Eye (tissue), 1 donor: ENCODE measurements around the gene EVI5L.

Experiments used
- DNase-seq: peaks from one replicate; pipeline ENCODE4 v3.0.0-alpha.2; 2015

Gene EVI5L

DNA sequence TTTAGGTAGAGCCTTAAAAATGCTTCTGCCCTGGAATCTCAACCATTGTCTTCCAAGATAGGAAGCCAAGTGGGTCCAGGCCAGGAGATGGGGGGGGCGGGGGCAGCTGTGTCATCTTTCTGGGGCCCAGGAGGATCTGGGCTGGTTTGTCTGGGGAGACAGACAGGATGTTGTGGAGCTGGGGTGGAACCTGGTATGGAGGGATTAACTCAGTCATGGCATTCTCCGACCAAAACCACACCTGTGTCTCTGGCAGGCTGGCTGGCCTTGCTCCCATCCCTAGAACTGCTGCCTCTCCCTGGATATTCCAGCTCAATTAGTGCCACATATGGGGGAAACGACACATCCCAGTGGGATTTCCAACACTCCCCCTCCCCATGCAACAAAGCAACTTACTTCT lies 70.9 kb downstream of the EVI5L start:
- no peak for DNase-seq

DNA sequence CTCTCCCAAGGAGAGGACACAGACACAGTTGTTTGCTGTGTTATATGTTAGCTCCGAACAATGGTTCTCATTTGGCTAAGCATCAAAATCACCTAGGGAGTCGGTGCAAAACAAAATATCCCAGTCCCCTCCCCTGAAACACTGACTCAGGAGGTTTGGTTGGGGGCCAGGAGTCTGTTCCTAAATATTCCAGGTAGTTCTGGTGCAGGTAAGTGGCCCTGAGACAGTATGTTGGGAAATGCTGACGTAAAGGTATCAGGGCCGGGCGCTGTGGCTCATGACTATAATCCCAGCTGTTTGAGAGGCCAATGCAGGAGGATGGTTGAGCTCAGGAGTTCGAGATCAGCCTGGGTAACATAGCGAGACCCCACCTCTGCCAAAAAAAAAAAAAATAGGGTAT lies 71.3 kb downstream of the EVI5L start:
- no peak for DNase-seq

- no peak for DNase-seq
These were observed 72.8 kb downstream of the EVI5L start for GRCh38 chr19:7902796-7903243.

DNA sequence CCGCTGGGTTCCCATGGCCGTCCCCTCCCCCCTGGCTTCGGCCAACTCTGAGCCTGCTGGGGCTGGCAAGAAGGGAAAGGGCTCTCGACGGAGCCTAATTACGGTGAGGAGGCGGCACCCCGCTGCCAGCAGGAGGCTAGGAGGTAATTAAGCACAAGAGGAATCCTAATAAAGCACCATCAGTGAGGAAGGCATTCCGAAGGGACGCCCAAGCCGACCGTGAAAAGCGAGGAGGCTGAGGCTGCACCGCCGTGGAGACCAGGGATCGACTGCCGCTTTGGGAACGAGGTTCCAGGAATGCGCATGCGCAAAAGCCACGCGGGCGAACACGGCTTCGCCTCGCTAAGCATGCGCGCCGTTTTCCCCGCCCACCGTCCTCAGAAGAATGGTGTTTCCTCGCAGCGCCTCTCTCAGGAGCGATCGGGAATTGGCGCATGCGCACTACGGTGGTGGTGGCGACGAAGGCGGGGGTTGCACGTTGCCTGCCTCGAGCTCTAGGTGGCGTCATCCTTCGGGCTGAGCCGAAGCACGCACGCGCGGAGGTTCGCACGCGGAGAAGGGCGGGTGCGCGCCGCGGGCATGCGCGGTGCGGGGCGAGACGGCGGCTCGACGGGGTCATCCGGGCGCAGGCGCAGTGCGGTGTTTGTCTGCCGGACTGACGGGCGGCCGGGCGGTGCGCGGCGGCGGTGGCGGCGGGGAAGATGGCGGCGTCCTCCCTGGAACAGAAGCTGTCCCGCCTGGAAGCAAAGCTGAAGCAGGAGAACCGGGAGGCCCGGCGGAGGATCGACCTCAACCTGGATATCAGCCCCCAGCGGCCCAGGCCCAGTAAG lies 73.4 kb downstream of the EVI5L start, which contains the start of gene MAP2K7:
TSS of gene MAP2K7 (plus strand) at position 634 of the 830 bp plus-strand sequence. CDS start at position 702, 68 bp downstream.
- peak; percentile 100 for DNase-seq

DNA sequence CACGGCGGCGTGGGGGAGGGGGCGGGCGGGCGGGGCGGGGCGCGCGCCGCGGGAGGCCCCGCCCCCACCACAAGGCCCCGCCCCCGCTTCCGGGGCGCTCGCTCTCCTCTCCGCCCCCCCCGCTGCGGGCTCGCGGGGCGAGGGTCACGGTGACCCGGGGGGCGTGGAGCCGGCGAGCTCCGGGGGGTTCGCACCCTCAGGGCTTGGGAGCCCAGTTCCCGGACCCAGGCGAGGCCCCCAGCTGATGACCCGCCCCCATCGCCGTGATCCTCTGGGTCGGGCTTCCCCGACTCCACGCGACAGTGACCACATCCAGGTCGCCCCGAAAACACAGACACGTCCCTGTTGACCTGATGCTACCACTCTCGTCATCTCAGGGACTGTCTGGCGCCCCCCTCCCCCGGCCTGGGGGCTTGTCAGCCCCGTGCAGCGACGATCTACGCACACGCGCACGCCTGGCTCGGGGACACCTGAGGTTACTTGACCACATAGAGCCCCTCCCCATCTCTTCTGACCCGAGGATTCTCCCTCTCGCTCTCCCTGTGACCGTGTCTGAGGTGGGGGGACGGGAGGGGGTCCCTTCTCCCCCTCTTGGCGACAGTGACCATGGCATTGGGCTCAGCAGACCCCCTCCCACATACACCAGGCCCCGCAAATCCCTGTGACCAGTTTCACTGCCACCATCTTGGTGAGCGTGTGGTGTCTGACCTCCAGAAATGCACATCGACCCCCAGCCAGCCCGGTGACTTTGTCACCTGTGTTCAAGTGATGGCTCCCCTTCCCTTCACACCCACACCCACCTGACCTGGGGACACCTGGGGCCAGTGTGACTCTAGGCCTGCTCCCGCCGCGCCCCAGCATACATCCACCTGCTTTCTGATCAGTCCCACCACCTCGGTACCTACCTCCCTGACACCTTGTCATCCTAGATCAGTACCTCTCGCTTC lies 74.3 kb downstream of the EVI5L start:
- DNase-seq, result peak; percentile 55

- no peak for DNase-seq
These were observed 75.2 kb downstream of the EVI5L start for GRCh38 chr19:7905268-7905667.

DNA sequence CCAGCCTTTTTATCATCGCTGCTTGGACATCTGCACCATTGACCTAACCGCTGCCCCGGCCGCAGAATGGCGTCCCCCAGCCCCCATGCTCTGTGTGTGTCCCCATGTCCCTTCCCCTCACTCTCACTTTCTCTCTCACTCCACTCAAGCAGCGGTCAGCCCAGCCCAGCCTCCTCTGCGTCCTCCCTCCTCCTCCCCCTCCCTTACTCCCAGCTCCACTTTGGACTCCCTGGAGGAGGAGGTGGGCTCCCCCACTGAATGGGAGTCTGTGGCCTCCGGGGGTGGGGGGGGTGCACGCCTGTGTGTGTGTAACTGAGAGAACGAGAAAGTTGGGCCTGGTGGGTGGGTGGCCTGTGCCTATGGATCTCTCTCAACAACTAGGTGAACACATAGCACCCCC lies 75.8 kb downstream of the EVI5L start:
- DNase-seq, result no peak

DNA sequence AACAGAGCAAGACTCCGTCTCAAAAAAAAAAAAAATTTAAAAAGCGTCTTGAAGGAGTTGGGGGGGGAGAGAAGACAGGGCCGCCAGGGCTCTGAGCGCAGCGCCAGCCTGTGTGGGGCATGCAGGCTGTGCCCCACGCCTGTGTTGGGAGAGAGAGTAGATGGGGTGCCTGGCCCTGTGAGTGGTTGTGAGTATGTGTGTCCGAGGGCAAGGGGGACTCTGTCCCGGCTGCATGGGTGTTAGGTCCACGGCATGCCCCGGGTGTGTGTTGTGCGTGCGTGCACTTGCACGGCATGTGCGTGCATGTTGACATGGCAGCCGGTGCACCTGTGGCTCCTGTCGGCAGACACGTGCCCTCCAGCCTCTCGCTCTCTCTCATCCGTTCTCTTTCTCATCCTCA lies 77.1 kb downstream of the EVI5L start:
- no peak for DNase-seq

GRCh38 chr19:7907544-7907943 lies 77.5 kb downstream of the EVI5L start:
- no peak for DNase-seq

- DNase-seq, result no peak
These were observed 78.2 kb downstream of the EVI5L start for GRCh38 chr19:7908078-7908699.

DNA sequence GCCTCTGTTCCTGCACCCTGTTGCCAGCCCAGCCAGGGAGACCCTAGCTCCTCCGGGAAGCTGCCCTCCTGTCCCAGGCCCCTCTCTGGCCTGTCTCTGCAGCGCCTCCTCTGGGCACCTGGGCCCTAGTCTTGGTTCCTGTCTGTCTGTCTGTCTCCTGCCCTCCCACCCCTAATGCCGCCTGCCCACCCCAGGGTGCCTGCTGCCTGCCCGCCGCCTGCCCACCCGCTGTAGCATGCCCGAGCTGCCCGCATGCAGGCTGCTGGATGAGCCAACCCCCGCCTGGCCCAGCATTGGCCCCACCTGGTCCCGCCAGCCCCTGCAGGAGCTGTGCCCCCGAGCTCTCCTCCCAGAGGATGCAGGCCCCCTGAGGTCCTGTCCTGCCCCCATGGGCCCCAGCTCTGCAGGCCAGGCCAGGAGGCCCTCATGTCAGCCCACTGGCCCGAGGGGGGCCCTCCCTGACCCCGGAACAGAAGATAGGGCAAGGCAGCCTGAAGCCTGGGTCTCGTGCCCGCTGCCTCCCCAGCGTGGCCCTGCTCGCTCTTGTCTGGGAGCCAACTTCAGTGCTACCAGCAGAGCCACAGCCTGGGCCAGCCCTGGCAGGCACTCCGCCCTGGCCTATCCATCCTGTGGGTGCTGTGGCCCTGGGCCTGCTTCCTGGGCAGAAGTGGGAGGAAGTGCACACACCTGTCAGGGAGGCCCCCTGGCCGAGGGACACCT lies 78.9 kb downstream of the EVI5L start:
- no peak for DNase-seq

DNA sequence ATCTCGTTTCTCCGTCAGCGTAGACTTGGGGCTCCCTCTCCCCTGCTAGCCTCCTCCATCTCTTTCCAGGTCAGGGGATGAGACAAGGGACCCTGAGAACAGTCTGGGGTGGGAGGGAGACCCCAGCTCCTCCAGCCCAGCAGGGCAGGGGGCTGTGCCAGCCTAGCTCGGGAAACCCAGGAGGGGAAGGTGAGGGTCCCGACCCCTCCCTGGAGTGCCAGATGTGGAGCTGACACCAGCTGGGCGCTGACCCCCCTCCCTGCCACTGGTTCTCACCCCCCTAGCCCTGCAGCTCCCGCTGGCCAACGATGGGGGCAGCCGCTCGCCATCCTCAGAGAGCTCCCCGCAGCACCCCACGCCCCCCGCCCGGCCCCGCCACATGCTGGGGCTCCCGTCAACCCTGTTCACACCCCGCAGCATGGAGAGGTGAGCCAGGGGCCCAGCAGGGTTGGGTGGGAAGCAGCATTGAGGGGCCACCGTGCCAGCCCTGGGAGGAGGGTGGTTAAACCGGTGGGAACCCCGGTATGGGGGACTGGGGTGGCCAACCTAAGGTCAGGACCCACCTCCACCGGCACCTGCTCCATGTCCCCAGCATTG lies 79.6 kb downstream of the EVI5L start:
- no peak for DNase-seq

DNA sequence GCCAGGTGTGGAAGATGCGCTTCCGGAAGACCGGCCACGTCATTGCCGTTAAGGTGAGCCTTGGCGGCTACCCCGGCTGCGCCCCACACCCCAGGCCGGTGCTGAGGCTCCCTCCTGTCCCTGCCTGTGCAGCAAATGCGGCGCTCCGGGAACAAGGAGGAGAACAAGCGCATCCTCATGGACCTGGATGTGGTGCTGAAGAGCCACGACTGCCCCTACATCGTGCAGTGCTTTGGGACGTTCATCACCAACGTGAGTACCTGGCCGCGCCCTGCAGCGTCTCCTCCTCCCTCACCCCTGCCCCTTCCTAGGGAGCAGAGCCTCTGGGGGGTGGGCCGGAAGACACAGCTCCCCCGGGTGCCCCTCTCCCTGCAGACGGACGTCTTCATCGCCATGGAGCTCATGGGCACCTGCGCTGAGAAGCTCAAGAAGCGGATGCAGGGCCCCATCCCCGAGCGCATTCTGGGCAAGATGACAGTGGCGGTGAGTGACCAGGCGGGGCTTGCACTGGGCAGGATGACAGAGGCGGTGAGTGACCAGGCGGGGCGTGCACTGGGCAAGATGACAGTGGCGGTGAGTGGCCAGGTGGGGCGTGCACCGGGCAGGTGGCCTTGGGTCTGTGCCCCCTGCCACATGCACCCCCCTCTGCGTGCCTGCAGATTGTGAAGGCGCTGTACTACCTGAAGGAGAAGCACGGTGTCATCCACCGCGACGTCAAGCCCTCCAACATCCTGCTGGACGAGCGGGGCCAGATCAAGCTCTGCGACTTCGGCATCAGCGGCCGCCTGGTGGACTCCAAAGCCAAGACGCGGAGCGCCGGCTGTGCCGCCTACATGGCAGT lies 80.5 kb downstream of the EVI5L start:
- DNase-seq, result no peak

DNA sequence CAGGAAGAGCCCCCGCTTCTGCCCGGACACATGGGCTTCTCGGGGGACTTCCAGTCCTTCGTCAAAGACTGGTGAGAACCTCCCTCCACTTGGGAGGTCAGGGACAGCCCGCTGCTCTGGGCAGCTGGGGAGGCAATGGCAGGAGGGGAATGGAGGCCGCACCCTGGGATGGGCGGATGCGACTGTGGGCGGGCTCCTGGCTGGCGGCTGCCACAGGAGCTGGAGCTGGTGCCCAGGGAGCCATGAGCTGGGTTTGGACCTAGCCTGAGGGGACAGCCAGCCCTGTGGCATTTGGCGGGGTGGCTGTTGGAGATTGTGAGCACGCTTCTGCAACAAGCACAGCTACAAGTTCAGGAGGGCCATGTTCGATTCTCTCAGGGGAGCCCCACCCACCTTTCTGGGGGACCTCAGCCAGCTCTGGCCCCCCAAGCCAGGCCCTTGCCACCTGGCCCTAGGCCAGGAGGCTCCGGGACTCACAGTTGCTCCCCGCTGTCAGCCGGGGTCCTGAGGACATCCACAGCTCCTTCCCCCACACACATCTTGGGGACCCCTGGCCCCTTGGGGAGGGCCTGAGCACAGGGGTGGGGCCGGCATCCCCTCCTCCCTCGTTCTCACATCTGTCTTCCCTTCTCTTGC lies 81.6 kb downstream of the EVI5L start:
- no peak for DNase-seq

GRCh38 chr19:7912144-7912696 lies 82.2 kb downstream of the EVI5L start:
- DNase-seq, result no peak

DNA sequence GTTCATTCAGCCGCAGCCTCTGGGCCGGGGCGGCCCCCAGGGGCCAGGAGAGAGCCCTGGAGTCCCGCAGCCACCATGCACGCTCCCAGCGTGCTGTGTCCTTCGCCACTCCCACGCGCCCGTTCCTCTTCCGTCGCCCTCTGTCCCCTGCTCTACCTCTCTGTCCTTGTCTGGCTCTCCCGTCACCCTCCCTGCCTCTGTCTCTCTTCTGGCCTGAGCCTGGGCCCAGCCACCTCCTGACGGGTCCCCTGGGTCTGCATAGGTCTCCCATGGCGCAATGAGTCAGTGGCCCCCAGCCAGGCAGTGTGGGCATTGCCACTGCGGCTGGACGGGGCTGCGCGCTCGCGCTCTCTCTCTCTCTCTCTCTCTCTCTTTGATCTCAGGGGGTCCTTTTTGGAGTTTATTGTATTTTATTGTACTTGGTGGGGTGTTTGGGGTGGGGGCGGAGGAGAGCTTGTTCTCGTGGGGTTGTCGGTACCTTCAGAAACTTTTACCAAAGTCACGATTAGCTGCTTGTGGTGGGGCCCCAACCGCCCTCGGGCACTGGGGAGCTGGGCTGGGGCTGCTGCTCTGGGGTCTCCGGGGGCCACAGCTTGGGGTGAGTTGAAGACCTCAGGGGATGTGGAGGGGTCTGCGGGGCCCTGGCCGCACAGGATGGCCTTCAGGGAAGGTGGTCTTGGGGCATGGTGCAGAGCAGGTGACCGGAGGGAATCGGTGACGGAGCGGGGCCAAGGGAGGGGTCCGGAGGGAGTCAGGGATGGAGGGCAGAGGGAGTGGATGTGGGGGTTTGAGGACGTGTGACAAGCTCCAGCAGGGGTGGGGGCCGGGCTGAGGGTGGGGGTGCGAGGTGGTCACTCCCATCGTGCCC lies 82.9 kb downstream of the EVI5L start:
- no peak for DNase-seq

DNA sequence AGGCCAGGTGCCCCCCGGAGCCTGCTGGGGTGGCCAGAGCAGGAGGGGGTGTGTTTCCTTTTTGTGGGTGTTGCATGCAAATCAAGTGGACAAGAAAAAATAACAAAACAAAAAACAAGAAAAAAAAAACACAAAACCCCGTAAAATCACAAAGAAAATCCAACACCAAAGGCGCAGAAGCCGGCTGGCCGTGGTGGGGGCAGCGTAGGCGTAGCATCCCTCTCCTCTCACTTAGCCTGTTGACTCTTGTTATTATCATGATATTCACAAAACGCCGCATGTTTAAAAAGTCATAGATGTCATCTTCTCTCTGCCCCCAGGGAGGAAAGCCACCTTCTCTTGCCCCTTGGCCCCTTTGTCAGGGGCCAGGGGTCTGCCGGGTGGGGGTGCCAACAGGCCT lies 83.6 kb downstream of the EVI5L start:
- DNase-seq, result no peak

DNA sequence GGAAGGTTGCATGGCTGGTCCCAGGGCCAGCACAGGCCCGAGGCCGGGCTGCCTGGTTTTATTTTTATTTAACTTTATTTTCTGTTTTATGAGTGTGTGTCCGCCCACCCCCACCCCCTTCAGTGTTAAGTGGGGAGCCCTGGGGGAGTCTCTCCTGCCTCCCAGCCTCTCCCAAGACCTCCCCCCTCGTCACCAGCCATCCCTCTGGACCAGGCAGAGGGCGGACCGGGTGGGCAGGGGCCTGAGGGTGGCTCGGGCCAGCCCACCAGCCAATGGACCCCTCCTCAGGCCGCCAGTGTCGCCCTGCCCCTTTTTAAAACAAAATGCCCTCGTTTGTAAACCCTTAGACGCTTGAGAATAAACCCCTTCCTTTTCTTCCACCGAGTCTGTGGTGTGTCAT lies 84.1 kb downstream of the EVI5L start:
- DNase-seq, result no peak
